HepG2 (cell line): ENCODE results near the gene WNT6. TPM values are rescaled to one million over a fixed set of nuclear protein-coding genes. Genes with fewer than 3 reads are reported as not detected.

Experiments
- BORCS8-MEF2B ChIP-seq: sonication (generic); formaldehyde crosslinking; IDR thresholded peaks from 2 replicates; pipeline ENCODE4 v1.8.0; 2022; ENCODE audit warnings: mild to moderate bottlenecking, missing genetic modification reagents
- CREB1 ChIP-seq, 2 experiments: fragments of 450-650 bp in 1 of 2; IDR thresholded peaks; 2 replicates each; pipeline ENCODE4 v1.6.1; 2016 to 2017; ENCODE audit warnings: control low read depth in 1 of 2, mild to moderate bottlenecking in 1 of 2, missing compliant biosample characterization in 1 of 2, missing genetic modification characterization in 1 of 2
- EHMT2 ChIP-seq: fragments of 200-600 bp; sonication (generic); IDR thresholded peaks from 2 replicates; pipeline ENCODE4 v1.7.0; 2017; ENCODE audit warnings: antibody characterized with exemption, low read depth, low read length, borderline replicate concordance
- ELF3 ChIP-seq: IDR thresholded peaks from 2 replicates; pipeline ENCODE4 v1.6.1; 2016; ENCODE audit warnings: missing genetic modification reagents, missing compliant biosample characterization
- EZH2 ChIP-seq: conservative IDR thresholded peaks from 2 replicates; pipeline ENCODE4 v1.6.1; 2012; ENCODE audit warnings: mild to moderate bottlenecking, low read depth, low read length, moderate library complexity
- GABPA ChIP-seq, 2 experiments: IDR thresholded peaks; 2 replicates each; pipeline ENCODE4 v1.6.1; 2011 to 2016; ENCODE audit warnings: low read depth in 2 of 2, low read length in 1 of 2, missing biosample characterization in 1 of 2, missing genetic modification characterization in 1 of 2
- HMG20B ChIP-seq: conservative IDR thresholded peaks from 2 replicates; pipeline ENCODE4 v1.6.1; 2016; ENCODE audit warnings: missing genetic modification reagents, missing compliant biosample characterization
- HOXA5 ChIP-seq: sonication (generic); formaldehyde crosslinking; IDR thresholded peaks from 2 replicates; pipeline ENCODE4 v1.4.0; 2020; ENCODE audit warnings: missing genetic modification reagents
- IKZF4 ChIP-seq: sonication (generic); formaldehyde crosslinking; IDR thresholded peaks from 2 replicates; pipeline ENCODE4 v1.5.1; 2020; ENCODE audit warnings: borderline replicate concordance, mild to moderate bottlenecking, low read depth, missing genetic modification reagents; ENCODE audit errors: not compliant biosample characterization
- KDM2A ChIP-seq: sonication (generic); formaldehyde crosslinking; IDR thresholded peaks from 2 replicates; pipeline ENCODE4 v1.4.0; 2020; ENCODE audit warnings: low read depth, missing genetic modification reagents, borderline replicate concordance
- MAFG ChIP-seq: sonication (generic); formaldehyde crosslinking; IDR thresholded peaks from 2 replicates; pipeline ENCODE4 v1.5.1; 2020; ENCODE audit warnings: mild to moderate bottlenecking, missing genetic modification reagents
- MBNL3 ChIP-seq: fragments of 250-450 bp; sonication (Bioruptor Pico); conservative IDR thresholded peaks from 2 replicates; pipeline ENCODE4 v1.8.0; 2022; ENCODE audit warnings: mild to moderate bottlenecking, inconsistent platforms
- PITX1 ChIP-seq: sonication (generic); formaldehyde crosslinking; IDR thresholded peaks from 2 replicates; pipeline ENCODE4 v1.5.1; 2020; ENCODE audit warnings: mild to moderate bottlenecking, missing genetic modification reagents
- REL ChIP-seq: sonication (generic); formaldehyde crosslinking; conservative IDR thresholded peaks from 2 replicates; pipeline ENCODE4 v1.8.0; 2022; ENCODE audit warnings: mild to moderate bottlenecking, missing genetic modification reagents, moderate library complexity
- SIX4 ChIP-seq: sonication (generic); formaldehyde crosslinking; IDR thresholded peaks from 2 replicates; pipeline ENCODE4 v1.4.0; 2020; ENCODE audit warnings: missing genetic modification reagents
- SMAD1 ChIP-seq: sonication (generic); formaldehyde crosslinking; IDR thresholded peaks from 2 replicates; pipeline ENCODE4 v1.4.0; 2020; ENCODE audit warnings: missing genetic modification reagents, low read depth, mild to moderate bottlenecking, borderline replicate concordance
- SP140L ChIP-seq: sonication (generic); formaldehyde crosslinking; IDR thresholded peaks from 2 replicates; pipeline ENCODE4 v1.4.0; 2020; ENCODE audit warnings: missing genetic modification reagents, borderline replicate concordance
- TBL1XR1 ChIP-seq: fragments of 150-350 bp; IDR thresholded peaks from 2 replicates; pipeline ENCODE4 v1.6.1; 2014; ENCODE audit warnings: borderline replicate concordance, low read length; ENCODE audit not compliant: partially characterized antibody
- ZBTB38 ChIP-seq: sonication (generic); formaldehyde crosslinking; IDR thresholded peaks from 2 replicates; pipeline ENCODE4 v1.5.1; 2020; ENCODE audit warnings: mild to moderate bottlenecking, missing genetic modification reagents
- ZBTB4 ChIP-seq: sonication (generic); formaldehyde crosslinking; IDR thresholded peaks from 2 replicates; pipeline ENCODE4 v1.4.0; 2020; ENCODE audit warnings: missing genetic modification reagents, mild to moderate bottlenecking, borderline replicate concordance
- ZNF12 ChIP-seq: sonication (generic); formaldehyde crosslinking; IDR thresholded peaks from 2 replicates; pipeline ENCODE4 v1.5.0; 2020; ENCODE audit warnings: missing genetic modification reagents
- ZNF382 ChIP-seq: sonication (generic); formaldehyde crosslinking; IDR thresholded peaks from 2 replicates; pipeline ENCODE4 v1.5.0; 2020; ENCODE audit warnings: missing genetic modification reagents, mild to moderate bottlenecking, borderline replicate concordance
- ZNF75D ChIP-seq: sonication (generic); formaldehyde crosslinking; IDR thresholded peaks from 2 replicates; pipeline ENCODE4 v1.8.1; 2023; ENCODE audit warnings: missing genetic modification reagents, mild to moderate bottlenecking, borderline replicate concordance
- ZNF891 ChIP-seq: sonication (generic); formaldehyde crosslinking; IDR thresholded peaks from 2 replicates; pipeline ENCODE4 v1.5.0; 2020; ENCODE audit warnings: mild to moderate bottlenecking, missing genetic modification reagents
- ZSCAN12 ChIP-seq: sonication (generic); formaldehyde crosslinking; IDR thresholded peaks from 2 replicates; pipeline ENCODE4 v1.9.0; 2021; ENCODE audit warnings: mild to moderate bottlenecking, missing genetic modification reagents
- ZSCAN20 ChIP-seq: sonication (generic); formaldehyde crosslinking; IDR thresholded peaks from 2 replicates; pipeline ENCODE4 v1.4.0; 2020; ENCODE audit warnings: missing genetic modification reagents, mild to moderate bottlenecking, borderline replicate concordance
- polyA plus RNA-seq, 8 experiments: library from polyadenylated mRNA; depleted of rRNA in 3 of 8; stranded (reverse) in 7 of 8; unstranded in 1 of 8; fragments of >200 nt; fragmentation: Illumina TruSeq in 4 of 8; extraction: Trizol in 4 of 8; gene quantifications; 2 replicates each; pipeline versions ENCODE4 v1.2.1 to v1.2.3, GENCODE V29; 2011 to 2016; ENCODE audit warnings: low read depth in 4 of 8, missing spikeins in 1 of 8, mixed read lengths in 1 of 8; ENCODE audit not compliant: insufficient read depth in 1 of 8
- total RNA-seq, 5 experiments: library from RNA; depleted of rRNA; stranded (reverse); fragments of >200 nt; fragmentation: Illumina TruSeq; extraction: Trizol; gene quantifications; 2 replicates each; pipeline ENCODE4 v1.2.3, GENCODE V29; 2016; ENCODE audit warnings: low read depth in 1 of 5
- TF ChIP-seq, protein P1 (sequence below): sonication (generic); formaldehyde crosslinking; IDR thresholded peaks from 2 replicates; pipeline ENCODE4 v1.8.1; 2023; ENCODE audit warnings: missing genetic modification reagents, mild to moderate bottlenecking, borderline replicate concordance

The WNT6 gene
- total and polyA plus RNA-seq, 2 of the 13 experiments (the other 11 are each of a cell fraction or from before 2014, with no cell fraction given), result 0.20 TPM; not detected in 1

DNA sequence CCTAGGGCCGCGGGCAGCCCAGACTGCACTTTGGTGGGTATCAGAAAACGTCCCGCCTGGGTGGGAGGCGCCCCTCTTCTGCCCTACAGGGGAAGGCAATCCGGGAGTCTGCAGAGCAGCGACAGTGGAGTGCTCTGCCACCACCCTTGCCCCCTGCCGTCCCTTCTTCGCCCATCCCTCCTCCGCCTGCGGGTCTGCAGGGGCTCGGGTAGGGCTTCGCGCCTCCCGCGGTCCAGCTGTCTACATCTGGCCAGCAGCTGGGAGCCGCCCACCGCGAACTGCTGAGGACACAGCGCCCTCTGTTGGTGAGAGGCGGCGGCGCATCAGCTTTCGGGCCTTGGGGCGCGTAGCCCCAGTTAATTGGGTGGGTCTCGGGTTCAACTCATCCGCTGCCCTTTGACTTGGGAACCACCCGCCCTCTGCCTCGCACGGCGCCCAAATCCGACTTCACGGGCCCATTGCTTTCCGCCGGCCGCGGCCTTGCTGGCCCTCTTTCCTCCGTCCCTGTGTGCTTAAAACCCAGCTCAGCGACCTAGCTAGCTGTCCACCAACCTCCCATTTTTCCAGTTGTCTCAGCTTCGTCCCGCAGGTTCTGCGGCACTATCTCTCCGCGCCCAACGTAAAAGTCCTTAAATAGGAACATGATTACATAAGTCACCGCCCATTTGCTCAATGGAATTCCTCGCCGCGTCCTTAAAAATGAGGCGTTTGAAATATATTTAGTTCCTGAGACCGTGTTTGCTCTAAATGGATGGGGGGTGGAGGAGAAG, 38.7 kb downstream of the WNT6 start (continued):
- TF ChIP-seq HOXA5 (CRISPR knock-in tag) (peak; percentile 74; the same call in 1 of the 2 replicates), EHMT2 (no peak), ZNF75D (CRISPR knock-in tag) (no peak), ZNF382 (CRISPR knock-in tag) (no peak), HMG20B (CRISPR knock-in tag) (no peak), PITX1 (CRISPR knock-in tag) (peak; percentile 77), ZNF891 (peak; percentile 66), ZSCAN12 (peak; percentile 19; the same call in 1 of the 2 replicates), KDM2A (peak; percentile 89), SP140L (CRISPR knock-in tag) (no peak), IKZF4 (peak; percentile 83), REL (CRISPR knock-in tag) (no peak), SMAD1 (CRISPR knock-in tag) (no peak), ZBTB38 (CRISPR knock-in tag) (no peak), EZH2 (0 out of 2 replicates have a peak, but pooled peaks have one; percentile 79), ELF3 (CRISPR knock-in tag) (0 out of 2 replicates have a peak, but pooled peaks have one; percentile 23), TBL1XR1 (no peak), ZBTB4 (no peak; the same call in 1 of the 2 replicates), ZNF12 (CRISPR knock-in tag) (0 out of 2 replicates have a peak, but pooled peaks have one; percentile 30), CREB1 (IDR thresholded peaks at IDR 0.05) (no peak), CREB1 (CRISPR knock-in tag; IDR thresholded peaks at IDR 0.05) (no peak), SIX4 (CRISPR knock-in tag) (0 out of 2 replicates have a peak, but pooled peaks have one; percentile 30), ZSCAN20 (CRISPR knock-in tag) (no peak), GABPA (IDR thresholded peaks at IDR 0.05; ENCODE audit: low read depth, low read length) (no peak), GABPA (CRISPR knock-in tag; IDR thresholded peaks at IDR 0.05; ENCODE audit: low read depth) (no peak), MAFG (CRISPR knock-in tag) (no peak), MBNL3 (CRISPR knock-in tag) (no peak), BORCS8-MEF2B (CRISPR knock-in tag) (no peak; the same call in 1 of the 2 replicates)
- TF ChIP-seq, protein P1, sequence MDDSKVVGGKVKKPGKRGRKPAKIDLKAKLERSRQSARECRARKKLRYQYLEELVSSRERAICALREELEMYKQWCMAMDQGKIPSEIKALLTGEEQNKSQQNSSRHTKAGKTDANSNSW (CRISPR knock-in tag), result no peak
